Duodenal mucosa (tissue), 2 donors: Measurements from ENCODE around the gene PTK6.
"Not testable (repeated sequence)": the region's sequence is repeated elsewhere in the genome, so short reads cannot be mapped to it uniquely, and the experiment has no call there.

Experiments
- H3K27ac ChIP-seq: one replicate; pipeline ENCODE4 v1.7.0; 2013; ENCODE audit warnings: low read depth, low read length
- H3K27me3 ChIP-seq, 2 donors: one replicate each; pipeline ENCODE4 v1.7.0; 2013; ENCODE audit warnings: low read length in 2 of 2, control low read depth in 1 of 2; ENCODE audit not compliant: insufficient read depth in 2 of 2, control insufficient read depth in 1 of 2
- H3K36me3 ChIP-seq, 2 donors: one replicate each; pipeline ENCODE4 v1.7.0; 2013; ENCODE audit warnings: low read length in 2 of 2, control low read depth in 1 of 2; ENCODE audit not compliant: insufficient read depth in 2 of 2, control insufficient read depth in 1 of 2
- H3K4me1 ChIP-seq, 2 donors: one replicate each; pipeline ENCODE4 v1.7.0; 2013; ENCODE audit warnings: low read length in 2 of 2, control low read depth in 1 of 2; ENCODE audit not compliant: insufficient read depth in 2 of 2, control insufficient read depth in 1 of 2
- H3K4me3 ChIP-seq, 2 donors: one replicate each; pipeline ENCODE4 v1.7.0; 2013; ENCODE audit warnings: low read length in 2 of 2, low read depth in 1 of 2
- H3K9ac ChIP-seq, 2 donors: one replicate each; pipeline ENCODE4 v1.7.0; 2013; ENCODE audit warnings: low read length in 2 of 2, low read depth in 1 of 2
- H3K9me3 ChIP-seq, 2 donors: one replicate each; pipeline ENCODE4 v1.7.0; 2013; ENCODE audit warnings: low read length in 2 of 2, control low read depth in 1 of 2; ENCODE audit not compliant: control insufficient read depth in 1 of 2

PTK6 gene

GRCh38 chr20:63486300-63486855 is 50.8 kb downstream of the PTK6 start:
- Histone ChIP-seq H3K27ac (no peak overlapping the region), H3K36me3 (no peaks in the 10 kb centered on the region), H3K9ac (no peak overlapping the region), H3K27me3 (peaks cover 18 to 24% of the 10 kb centered on the region in 2 donors), H3K4me1 (no peaks in the 10 kb centered on the region), H3K4me3 (no peak overlapping the region), H3K9me3 (no peaks in the 10 kb centered on the region)

GRCh38 chr20:63484651-63485403 is 52.3 kb downstream of the PTK6 start:
- H3K27ac ChIP-seq = no peak overlapping the region

GRCh38 chr20:63484236-63484635 is 52.9 kb downstream of the PTK6 start:
- no peak overlapping the region for H3K27ac ChIP-seq

More at GRCh38 chr20:63484651-63485403, 52.3 kb downstream of the PTK6 start:
- Histone ChIP-seq H3K9me3 (no peaks in the 10 kb centered on the region), H3K36me3 (no peaks in the 10 kb centered on the region), H3K4me3 (no peak overlapping the region), H3K27me3 (peaks cover 18 to 24% of the 10 kb centered on the region in 2 donors), H3K4me1 (no peaks in the 10 kb centered on the region), H3K9ac (no peak overlapping the region)

GRCh38 chr20:63483834-63484233 is 53.3 kb downstream of the PTK6 start:
- no peak overlapping the region for H3K27ac ChIP-seq
- H3K4me1 ChIP-seq = no peaks in the 10 kb centered on the region
- no peaks in the 10 kb centered on the region for H3K36me3 ChIP-seq
- no peaks in the 10 kb centered on the region for H3K9me3 ChIP-seq
- no peak overlapping the region for H3K4me3 ChIP-seq
- H3K9ac ChIP-seq = no peak overlapping the region
- H3K27me3 ChIP-seq = peaks cover 14 to 20% of the 10 kb centered on the region in 2 donors

More at GRCh38 chr20:63484236-63484635, 52.9 kb downstream of the PTK6 start:
- Histone ChIP-seq H3K27me3 (peaks cover 18 to 24% of the 10 kb centered on the region in 2 donors), H3K4me1 (no peaks in the 10 kb centered on the region), H3K4me3 (no peak overlapping the region), H3K9me3 (no peaks in the 10 kb centered on the region), H3K36me3 (no peaks in the 10 kb centered on the region), H3K9ac (no peak overlapping the region)

GRCh38 chr20:63482021-63482587 is 55.1 kb downstream of the PTK6 start:
- H3K36me3 ChIP-seq = no peaks in the 10 kb centered on the region
- H3K4me1 ChIP-seq = no peaks in the 10 kb centered on the region
- no peak overlapping the region for H3K4me3 ChIP-seq
- peaks cover 10 to 16% of the 10 kb centered on the region in 2 donors for H3K27me3 ChIP-seq
- no peak overlapping the region for H3K27ac ChIP-seq
- no peaks in the 10 kb centered on the region for H3K9me3 ChIP-seq
- H3K9ac ChIP-seq = no peak overlapping the region

- H3K4me3 ChIP-seq = no peak overlapping the region
- H3K9me3 ChIP-seq = no peaks in the 10 kb centered on the region
- H3K9ac ChIP-seq = no peak overlapping the region
- H3K36me3 ChIP-seq = no peaks in the 10 kb centered on the region
- peaks cover 10 to 18% of the 10 kb centered on the region in 2 donors for H3K27me3 ChIP-seq
- H3K4me1 ChIP-seq = no peaks in the 10 kb centered on the region
- no peak overlapping the region for H3K27ac ChIP-seq
These were observed 55.7 kb downstream of the PTK6 start for GRCh38 chr20:63481503-63481902.

- H3K9ac ChIP-seq, H3K4me1 ChIP-seq, H3K27ac ChIP-seq, H3K4me3 ChIP-seq, H3K36me3 ChIP-seq, H3K9me3 ChIP-seq: not testable (repeated sequence)
- peaks cover 10 to 23% of the 10 kb centered on the region in 2 donors for H3K27me3 ChIP-seq
These were observed 57.3 kb downstream of the PTK6 start for GRCh38 chr20:63479695-63480419.

GRCh38 chr20:63478346-63479302 is 58.6 kb downstream of the PTK6 start:
- H3K9me3 ChIP-seq = no peaks in the 10 kb centered on the region
- no peak overlapping the region for H3K27ac ChIP-seq
- H3K4me1 ChIP-seq = no peaks in the 10 kb centered on the region
- H3K9ac ChIP-seq = no peak overlapping the region
- H3K36me3 ChIP-seq = no peaks in the 10 kb centered on the region
- H3K4me3 ChIP-seq = no peak overlapping the region
- peaks cover 15 to 29% of the 10 kb centered on the region in 2 donors for H3K27me3 ChIP-seq
